GM18951 (cell line): ENCODE data around the gene CBX8.

Experiments used
- POLR2A ChIP-seq: IDR thresholded peaks from 4 replicates; pipeline ENCODE4 v1.6.1; 2011; ENCODE audit warnings: mild to moderate bottlenecking; ENCODE audit not compliant: insufficient read length, insufficient read depth; ENCODE audit errors: extremely low read depth
- in situ Hi-C: fragments of 300-500 bp; cut with MboI; formaldehyde crosslinking; loops from one replicate; pipeline ENCODE4 v1.12.0; 2022; ENCODE audit warnings: low sequenced_read_pairs, mixed read lengths, inconsistent platforms; ENCODE audit not compliant: unreplicated experiment

Gene CBX8

GRCh38 chr17:79821331-79822095, 24.6 kb upstream of the CBX8 start:
- no peak for TF ChIP-seq POLR2A
- in situ Hi-C loops = no loop called here

GRCh38 chr17:79820959-79821330, 24.1 kb upstream of the CBX8 start:
- in situ Hi-C loops = no loop called here
- TF ChIP-seq POLR2A = no peak

DNA sequence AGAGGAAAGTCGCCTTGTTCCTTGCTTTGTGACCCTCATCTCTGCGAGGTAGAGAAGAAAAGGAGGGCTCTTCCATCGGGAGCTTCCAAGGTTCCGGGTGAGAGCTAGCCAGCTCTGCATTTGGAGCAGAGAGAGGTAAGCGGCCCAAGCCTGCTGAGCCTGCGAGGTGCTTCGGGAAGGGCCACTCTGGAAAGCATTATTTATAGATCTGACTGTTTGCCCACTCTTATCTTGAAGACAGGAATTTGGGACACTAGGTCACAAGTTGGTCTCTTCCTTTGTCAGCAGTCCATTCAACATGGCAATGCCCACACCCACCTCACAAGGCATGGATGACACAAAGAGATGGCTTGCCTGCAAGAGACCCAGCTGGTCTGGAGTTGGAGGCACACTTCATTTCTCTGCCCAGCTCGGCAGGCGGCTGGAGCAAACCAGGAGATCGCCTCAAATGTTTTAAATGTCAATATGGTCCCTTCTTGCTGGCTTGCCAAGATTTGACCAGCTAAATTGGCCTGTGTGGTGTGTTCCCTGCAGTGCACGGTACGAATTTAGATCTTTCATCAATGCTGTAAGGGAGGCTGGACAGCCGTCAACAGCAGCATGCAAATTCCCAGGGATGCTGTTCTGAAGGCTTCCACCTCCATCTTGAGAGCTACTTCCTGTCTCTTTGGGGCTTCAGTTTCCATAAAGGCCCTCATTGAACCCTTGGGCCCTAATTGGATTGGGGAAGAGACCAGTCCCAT, 22.8 kb upstream of the CBX8 start:
- TF ChIP-seq POLR2A = no peak
- in situ Hi-C loops = no loop called here

DNA sequence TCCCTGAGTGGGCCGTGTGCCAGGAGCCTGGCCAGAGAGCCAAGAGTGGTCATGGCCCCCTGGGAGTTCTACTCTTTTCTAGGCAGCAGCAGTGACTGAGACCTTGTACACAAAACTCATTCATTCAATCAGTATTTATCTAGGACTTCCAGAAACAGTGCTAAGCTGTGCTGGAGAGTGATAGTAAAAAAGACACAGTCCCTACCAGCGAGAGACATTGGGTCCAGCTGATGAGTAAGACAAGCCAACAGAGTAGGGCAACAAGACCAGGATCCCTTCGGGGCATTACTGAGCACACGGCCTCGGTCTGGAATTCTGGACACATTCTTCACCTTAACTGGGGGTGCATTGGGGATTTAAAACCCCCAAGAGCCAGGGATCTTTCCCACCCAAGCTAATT, 22.2 kb upstream of the CBX8 start:
- in situ Hi-C loops = no loop called here
- no peak for TF ChIP-seq POLR2A

- in situ Hi-C loops = no loop called here
- TF ChIP-seq POLR2A = no peak
Measured at GRCh38 chr17:79818026-79818758, 21.3 kb upstream of the CBX8 start.

- TF ChIP-seq POLR2A = no peak
- in situ Hi-C loops = no loop called here
Measured at GRCh38 chr17:79815836-79816461, 19.1 kb upstream of the CBX8 start.

DNA sequence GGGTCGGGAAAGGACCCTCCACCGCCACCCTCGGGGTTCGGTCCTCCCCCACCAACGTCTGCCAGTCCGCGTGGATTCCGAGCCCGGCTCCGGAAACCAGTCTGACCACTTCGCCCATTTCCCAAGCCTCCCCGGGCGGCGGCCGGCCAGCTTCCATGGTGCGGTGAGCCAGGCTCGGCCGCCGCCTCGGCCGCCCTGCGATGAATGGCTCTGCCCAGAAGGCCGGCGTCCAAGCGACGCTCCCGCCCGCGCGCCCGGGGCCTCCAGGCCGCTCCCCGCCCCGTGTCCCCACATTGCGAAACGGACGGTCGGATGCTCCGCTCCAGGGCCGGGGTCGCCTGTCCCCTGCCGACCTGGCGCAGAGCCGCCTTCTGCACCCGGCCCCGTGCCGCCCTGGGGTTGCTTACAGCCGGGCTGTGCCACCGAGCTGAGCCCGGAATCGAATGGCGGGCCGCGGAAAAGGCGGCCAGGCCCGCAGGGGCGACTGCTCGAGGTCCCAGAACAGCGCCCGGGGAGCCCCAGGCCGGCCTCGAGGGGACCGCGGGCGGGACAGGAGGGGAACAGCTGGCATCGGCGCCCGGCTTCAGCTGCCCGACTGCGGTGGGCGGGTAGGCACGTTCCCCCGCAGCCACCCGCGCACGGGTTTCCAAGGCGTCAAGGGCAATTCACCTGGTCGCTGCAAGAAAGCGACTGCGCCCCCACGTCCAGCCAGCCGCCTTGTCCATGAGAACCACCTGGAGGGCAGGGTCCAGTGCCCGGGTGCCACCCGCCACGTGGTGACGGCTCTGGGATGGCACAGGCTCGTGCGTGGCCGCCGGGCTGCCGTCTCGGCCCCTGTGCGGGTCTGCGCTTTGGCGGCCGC, 18.3 kb upstream of the CBX8 start:
- in situ Hi-C loops = no loop called here
- no peak for TF ChIP-seq POLR2A

GRCh38 chr17:79814127-79814973, 17.5 kb upstream of the CBX8 start:
- in situ Hi-C loops = no loop called here
- no peak for TF ChIP-seq POLR2A

- no peak for TF ChIP-seq POLR2A
- in situ Hi-C loops = no loop called here
Measured at GRCh38 chr17:79813297-79814126, 16.6 kb upstream of the CBX8 start.

- in situ Hi-C loops = no loop called here
- no peak for TF ChIP-seq POLR2A
Measured at GRCh38 chr17:79812353-79813258, 15.7 kb upstream of the CBX8 start.
